GM21786 (cell line): ENCODE data around the gene PIK3R5.

ENCODE experiments used
- ATAC-seq: cut with Tn5 transposase; IDR thresholded peaks from one replicate; pipeline ENCODE4 v1.9.1; 2021; ENCODE audit not compliant: unreplicated experiment

Gene PIK3R5

DNA sequence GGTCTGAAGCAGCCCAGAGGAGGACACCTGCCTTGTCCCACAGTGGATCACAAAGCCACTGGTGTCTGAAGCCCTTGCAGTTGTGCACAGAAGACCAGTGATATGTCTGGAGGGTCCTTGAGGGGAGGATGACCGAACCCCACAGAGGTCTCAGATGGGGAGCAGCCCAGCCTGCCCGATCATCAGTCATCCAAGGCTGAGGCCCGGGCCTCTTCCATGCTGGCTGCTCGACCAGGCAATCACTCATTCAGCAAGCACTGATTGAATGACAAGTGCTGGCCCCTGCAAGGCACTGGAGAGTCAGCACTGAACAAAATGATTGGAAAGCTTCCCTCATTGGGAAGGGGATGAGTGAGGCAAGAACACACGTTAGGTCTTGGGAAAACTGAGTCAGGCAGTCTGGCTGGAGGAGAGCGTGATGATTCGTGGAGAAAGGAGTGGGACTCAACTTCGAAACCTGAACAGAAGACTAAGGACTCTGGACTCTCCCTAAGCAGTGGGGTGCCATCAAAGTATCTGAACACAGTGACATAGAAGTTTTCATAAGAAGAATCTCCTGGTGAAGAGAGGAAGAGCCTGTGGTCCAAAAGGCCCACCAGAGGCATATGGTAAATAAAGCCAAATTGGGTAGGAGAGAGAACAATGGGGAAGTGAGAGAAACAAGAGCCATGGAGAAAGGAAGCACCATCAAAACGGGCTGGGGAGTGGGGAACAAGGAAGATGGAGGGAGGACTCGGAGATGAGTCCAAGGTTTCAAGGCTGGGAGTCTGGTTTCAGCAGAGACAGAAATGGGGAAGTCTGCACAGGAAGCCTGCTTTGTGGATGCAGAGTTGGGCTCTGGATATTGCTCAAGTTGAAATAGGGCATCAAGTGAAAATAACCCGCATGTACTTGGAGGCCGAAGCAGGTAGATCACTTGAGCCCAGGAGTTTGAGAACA is 10.2 kb downstream of the PIK3R5 start:
- no peak for ATAC-seq

DNA sequence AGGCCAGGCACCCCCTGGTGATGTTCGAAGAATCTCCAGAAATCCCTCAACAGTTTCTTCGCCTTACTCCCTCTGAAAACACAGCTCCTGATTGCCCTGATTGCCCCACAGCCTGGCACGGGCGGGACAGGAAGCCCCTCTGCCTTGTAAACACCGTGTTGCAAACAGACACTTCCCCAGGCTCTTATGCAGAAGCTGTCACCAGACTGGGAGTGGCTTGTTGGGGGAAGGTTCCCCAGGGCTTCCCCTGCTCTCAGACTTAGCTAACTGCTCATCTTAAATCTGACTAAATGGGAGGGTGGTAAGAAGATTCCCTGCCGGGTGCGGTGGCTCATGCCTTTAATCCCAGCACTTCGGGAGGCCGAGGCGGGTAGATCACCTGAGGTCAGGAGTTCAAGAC is 11.2 kb downstream of the PIK3R5 start:
- ATAC-seq, result peak; percentile 55

DNA sequence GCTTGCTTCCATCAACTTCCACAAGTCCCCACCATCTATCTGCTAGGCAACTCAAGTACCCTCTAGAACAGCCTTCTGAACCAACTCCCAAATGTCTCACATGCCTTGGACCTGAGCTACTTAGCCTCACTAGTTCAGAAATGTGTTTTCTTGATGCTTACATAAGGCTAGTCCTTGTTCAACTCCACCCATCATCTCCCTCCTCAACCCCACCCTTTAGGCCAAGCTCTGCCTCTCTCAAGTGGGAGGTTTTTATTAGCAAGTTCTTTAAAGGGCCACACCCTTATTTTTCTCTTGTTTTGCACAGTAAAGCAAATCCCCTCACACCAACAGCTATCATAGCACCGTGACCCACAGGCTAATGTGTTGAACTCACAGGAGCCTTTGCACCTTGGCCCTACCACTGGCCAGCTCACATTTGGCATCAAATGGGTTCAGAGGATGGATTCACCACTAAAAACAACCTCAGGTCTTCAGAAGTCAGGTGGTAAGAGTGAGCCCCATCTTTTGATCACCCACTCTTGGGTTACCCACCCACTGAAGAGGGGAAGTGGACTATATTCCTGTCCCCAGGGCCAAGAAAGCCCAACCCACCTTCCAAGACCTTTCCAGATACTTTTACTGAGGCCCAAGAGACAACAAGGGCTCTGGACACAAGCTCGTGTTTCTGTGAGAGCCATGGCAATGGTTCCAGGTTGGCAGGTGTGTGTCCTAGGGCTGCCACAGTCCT is 12.2 kb downstream of the PIK3R5 start:
- no peak for ATAC-seq

DNA sequence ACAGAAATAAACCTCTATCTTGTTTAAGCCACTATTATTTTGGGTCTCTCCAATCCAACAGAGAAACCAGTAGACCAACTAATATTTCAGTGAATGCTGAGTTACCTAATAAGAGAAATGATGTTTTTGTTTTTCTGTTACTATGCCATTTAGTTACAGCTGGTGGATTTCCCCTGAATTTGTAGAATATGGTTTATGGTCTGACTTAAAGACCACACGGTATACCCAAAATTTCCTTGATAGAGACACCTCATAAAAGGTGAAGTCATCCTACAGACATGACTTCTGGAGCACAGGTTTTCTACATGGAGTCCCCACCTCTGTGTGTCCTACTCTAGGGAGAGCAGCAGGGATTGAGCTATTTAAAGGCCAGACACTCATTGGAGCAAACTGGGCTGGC is 13.3 kb downstream of the PIK3R5 start:
- no peak for ATAC-seq

DNA sequence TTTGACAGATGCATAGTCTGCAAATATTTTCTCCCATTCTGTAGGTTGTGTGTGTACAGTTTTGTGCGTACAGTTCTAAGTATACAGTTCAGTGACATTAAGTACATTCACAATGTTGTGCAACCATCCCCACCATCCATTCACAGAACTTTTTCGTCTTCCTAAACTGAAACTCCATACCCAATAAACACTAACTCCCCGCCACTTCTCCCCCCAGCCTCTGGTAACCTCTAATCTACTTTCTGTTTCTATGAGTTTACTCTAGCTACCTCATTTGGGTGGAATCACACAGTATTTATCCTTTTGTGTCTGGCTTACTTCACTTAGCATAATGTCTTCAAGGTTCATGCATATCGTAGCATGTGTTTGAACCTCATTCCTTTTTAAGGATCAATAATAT is 14.3 kb downstream of the PIK3R5 start:
- ATAC-seq, result no peak

DNA sequence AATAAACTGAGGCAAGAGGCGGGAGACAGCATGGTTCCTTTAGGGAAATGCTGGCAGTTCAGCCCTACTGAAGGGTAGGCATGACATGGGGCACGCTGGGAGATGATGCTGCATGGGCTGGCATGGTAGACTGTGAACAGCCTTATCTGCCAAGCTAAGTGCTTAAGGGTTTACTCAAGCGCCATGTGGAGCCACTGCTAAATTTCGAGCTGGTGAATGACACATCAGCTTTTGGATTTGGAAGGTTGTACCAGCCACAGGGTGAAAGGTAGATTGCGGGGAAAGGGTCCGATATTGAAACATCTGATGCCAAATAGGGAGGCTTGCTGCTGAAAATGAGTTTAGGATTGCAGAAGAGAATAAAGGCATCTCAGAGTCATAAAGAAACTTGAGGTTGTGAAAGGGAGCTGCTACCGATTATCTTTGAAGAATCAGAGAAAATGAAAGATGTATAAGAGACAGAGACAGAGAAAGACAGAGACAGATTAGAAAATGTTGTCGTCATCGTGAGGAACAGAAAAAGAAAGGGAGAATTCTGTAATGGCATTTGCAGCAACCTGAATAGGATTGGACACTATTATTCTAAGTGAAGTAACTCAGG is 16.3 kb downstream of the PIK3R5 start:
- peak; percentile 52 for ATAC-seq

DNA sequence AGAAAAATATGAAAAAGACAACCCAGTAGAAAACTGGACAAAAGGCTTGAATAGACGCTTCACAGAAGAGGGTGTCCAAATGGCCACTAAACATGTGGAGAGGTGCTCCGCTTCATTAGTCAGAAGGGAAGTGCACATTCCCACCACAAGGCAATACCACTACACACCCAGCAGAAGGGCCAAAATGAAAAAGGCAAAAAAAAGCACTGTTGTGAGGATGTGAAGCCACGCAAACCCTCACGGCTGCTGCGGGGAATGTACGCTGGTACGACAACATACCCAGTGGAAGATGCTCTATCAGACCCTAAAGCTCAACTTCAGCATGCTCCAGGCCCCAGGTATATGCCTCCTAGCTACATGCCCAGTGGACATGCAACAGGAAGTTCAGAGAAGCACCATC is 17.0 kb downstream of the PIK3R5 start:
- ATAC-seq, result no peak

DNA sequence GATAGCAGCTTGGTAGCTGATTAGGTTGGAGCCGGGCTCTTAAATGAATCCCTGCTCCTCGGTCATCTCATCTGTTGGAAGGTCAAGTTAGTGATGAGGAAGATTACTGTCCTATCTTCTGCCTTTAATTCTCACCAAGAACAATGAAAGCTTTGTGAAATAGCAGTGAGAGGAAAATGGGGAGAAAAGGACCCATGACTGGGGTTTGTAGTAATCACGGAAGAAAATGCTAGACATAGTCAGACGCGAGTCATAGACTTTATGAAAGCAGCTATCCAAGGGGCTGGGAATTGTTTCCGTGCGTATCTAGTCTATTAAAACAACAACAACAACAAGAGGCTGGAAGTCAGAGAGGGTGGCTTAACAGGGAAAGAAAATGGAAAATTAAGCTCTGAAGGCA is 18.3 kb downstream of the PIK3R5 start:
- ATAC-seq, result no peak

DNA sequence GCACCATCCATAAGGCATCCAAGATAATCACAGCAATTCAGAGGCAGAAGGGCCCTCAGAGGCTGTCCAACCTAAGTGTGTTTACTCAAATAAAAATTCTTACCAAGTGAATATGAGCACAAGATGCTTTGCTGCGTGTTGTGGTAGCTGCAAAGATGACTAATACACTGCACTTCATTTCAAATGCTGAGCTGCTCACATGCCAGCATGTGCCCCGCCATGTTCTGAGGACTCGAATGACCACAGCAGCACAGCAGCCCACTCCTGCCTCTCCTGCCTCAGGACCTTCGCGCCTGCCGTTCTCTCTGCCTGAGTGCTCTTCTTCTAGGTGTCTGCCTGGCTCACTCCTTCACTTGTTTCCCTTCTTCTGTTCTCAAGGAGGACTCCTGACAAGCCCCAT is 19.0 kb downstream of the PIK3R5 start:
- ATAC-seq, result no peak

DNA sequence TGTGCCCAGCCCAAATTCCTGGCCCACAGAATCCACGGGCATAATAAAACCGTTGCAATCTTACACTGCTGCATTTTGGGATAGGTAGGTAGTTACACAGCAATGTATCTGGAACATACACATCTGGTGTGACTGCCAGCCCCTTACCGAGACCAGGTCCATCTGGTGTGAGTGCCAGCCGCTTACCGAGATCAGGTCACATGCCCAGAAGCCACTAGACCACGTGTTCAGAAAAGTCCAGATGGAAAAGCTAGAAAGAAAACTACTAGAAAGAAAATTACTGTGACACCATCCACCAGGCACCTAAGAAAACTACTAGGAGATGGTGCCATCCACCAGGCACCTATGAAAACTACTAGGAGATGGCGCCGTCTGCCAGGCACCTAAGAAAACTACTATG is 19.4 kb downstream of the PIK3R5 start:
- ATAC-seq, result no peak

DNA sequence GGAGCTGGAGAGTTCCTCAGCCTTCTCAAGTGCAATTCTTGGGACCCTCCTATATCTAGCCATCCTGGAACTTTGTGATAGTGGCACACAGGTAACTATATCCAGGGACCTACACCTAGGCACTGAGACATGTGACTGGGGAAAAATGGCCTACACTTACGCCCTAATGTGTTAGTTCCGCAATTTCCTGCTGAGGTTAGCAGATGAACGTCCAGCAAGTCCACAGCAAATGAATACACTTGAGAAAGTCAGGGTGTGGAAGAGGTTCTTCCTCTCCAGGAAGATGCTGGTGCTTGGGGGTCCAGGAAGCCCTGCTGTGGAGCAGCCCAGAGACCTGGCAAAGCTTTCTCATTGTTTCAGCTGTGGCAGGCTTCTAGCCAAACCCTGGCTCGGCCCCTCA is 20.8 kb downstream of the PIK3R5 start:
- ATAC-seq, result no peak

DNA sequence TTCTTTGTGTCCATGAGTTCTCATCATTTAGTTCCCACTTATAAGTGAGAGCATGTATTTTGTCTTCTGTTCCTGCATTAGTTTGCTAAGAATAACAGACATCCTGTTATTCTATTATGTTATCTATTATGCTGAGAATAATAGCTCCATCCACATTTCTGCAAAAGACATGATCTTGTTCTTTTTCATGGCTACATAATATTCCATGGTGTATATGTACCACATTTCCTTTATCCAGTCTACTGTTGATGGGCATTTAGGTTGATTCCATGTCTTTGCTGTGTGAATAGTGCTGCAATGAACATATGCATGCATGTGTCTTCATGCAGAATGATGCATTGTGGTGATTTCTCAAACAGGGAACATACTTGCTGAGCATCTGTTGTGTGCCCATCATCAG is 21.4 kb downstream of the PIK3R5 start:
- ATAC-seq, result no peak

DNA sequence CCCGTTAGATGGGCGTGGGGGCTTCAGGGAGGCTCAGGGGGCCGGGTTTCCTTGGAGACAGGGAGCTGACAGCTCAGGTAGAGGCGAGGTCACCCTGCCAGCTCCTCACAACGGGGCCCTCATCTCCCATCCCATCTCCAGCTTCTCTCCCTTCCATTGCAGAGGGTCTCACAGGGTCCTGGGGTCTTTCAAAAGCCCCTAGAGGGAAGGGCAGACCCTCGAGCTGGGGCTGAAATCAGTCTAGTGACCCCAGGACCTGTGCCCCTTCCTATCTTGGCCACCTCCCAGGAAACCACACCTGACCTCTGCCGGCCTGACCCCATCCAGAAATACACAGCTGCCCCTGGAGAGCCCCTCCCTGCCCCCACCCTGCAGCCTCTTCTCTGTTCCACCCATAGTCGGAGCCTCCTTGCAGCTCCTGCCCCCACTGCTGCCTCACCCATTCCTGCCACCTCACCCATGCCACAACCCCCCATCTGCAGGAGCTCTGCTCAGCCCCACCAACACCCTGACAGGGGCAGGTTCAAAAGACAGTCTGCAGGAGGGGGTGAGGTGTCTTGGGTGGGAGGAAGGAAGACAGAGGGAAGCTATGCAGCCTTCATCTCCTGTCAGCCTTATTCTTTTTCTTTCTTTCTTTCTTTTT is 23.4 kb downstream of the PIK3R5 start:
- ATAC-seq, result no peak

DNA sequence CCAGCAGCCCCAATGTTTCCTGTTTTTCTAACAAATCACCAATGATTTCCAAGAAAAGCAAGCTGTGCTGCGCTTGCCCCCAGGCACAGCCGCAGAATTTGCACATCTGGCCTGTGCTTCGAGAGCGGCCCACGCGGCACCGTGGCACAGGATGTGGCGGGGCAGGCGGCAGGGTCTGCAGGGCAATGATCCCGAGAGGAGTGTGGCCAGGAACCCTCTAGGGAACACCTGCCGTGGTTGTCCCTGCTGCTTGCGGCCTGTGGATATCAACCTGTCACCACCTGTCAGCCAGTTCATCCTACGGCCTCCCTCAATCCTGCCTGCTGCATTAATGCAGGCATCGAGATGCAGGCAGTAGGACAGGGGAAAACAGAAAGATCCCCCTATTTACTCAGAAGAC is 24.0 kb downstream of the PIK3R5 start:
- no peak for ATAC-seq

DNA sequence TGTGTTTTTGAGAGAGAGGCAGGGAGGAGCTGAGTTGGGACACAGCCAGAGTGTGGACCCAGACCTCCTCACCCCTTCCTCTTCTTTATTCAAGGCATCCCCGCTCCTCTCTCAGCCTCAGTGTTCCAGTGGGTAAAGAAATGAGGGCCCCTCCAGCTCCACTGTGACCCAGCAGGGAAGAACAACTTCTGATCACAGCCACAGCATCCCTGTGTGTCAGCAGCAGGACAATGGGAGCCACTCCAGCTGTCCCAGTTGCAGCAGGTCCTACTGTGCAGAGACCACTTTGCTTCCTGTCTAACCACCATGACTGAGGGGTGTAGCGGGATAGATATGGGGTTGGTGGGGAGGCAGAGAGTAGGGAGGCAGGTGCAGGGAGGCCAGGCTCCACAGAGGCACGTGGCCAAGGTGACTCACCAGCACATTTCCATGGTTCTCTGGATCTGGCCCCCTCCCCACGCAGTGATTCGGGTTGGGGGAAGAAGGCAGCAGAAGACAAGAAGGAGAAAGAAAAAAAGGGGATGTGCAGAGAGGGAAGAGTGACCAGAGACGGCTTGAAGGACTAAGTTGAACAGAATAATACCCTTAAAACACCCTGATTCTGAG is 24.5 kb downstream of the PIK3R5 start:
- no peak for ATAC-seq

DNA sequence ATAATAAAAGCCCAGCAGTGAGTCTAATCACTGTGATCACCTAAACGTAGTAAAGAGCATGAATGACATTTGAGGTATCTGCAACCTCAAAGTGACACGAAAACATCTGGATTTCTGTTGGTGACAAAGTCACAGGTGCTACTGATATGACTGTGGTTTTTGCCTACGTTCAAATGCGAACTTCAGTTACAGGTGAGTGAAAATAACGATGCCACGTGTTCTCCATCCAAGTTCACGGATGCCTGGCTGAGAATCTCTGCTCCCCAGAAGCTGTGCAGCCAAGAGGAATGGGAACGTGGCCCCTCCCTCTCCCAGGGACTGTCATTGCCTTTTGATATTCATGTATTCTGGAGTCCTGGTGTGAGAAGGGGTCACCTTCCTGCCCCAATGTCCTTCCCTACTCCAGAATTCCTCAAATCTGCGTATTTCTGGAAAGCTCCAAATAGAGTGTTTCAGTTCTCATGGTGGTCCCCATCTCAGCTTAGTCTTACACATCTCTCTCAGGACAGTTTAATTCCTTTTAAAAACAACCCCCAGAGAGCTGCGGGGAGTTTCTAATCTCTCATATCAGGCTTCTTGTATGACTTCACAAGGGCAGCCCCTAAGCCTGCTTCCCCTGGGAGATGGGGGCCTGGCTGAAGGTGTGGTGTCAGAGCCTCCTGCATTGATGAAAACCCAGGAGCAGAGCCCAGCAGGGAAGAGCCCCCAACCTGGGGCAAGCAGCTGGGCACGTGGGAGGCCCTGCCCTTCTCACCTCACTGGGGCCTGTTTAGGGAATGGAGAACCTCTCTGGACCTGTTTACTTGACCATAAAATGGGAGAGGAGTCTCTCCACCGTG is 25.8 kb downstream of the PIK3R5 start:
- ATAC-seq, result no peak

DNA sequence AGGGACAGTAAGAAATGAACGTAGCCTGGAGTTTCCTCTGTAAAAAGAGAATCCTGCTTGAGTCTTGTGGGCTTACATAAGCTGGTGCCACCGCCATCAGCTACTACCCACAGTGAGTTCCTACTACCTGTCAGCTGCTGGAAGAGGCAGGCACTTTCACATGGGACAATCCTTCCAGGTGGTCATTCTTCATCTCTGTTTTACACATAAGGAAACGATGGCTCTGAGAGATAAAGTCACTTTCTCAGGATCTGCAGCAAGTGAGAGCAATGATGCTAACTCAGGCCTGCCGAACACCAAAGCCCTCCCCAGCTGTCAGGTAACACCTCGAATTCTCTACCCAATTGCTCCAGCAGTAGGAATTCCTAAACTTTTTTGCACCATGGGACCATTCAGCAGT is 26.6 kb downstream of the PIK3R5 start:
- ATAC-seq, result no peak

DNA sequence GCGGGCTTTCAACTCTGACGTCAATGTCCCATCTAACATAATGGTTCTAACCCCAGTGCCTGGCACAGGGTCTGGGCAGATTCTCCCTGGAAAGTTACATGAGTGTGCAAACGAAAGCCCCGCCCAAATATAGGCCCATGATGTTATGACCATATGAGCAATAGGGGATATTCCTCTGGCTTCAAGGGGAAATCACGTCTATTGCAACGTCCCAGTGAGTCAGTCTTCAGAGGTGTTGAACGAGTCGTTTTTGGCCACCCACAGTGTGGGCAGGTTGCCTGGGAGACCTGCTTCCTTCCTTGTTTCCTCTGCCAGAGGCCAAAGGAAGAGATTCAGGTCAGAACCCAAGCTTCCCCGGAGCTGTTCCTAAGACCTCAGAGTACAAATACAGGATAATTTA is 30.3 kb downstream of the PIK3R5 start:
- no peak for ATAC-seq

DNA sequence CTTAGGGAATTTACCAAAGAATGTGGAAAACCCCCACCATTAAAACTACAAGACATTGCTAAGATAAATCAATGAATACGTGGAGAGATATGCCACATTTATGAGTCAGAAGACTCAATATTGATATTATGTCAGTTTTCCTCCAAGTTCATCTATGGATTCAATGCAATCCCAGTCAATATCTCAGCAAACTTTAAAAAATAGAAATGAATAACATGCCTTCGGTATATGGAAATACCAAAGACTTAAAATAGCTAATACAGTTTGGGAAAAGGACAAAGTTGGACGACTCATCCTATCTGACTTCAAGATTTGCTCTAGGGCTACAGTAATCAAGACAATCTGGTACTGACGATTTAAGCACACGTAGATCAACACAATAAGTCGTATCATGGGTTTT is 31.2 kb downstream of the PIK3R5 start:
- ATAC-seq, result no peak

DNA sequence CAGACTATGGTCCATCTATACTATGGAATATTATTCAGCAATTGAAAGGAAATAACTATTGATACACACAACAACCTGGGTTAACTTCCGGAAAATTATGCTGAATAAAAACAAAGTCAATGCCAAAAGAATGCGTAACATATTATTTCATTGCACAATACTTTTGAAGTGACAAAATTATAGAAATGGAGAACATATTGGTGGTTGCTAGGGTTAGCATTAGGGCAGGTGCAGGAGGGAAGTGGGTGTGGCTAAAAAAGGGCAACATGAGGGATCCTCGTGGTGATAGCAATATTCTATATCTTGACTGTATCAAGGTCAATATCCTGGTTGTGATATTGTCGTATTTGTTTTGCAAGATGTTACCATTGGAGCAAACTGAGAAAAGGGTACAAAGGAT is 34.9 kb downstream of the PIK3R5 start:
- no peak for ATAC-seq
